ENCODE data around the gene FANCC. TPM values are rescaled to one million over a fixed set of nuclear protein-coding genes. Genes with fewer than 3 reads are reported as not detected.

Gene FANCC
- total and polyA plus RNA-seq, 2 experiments from 2014 or later, result 5.0 to 5.3 TPM

DNA sequence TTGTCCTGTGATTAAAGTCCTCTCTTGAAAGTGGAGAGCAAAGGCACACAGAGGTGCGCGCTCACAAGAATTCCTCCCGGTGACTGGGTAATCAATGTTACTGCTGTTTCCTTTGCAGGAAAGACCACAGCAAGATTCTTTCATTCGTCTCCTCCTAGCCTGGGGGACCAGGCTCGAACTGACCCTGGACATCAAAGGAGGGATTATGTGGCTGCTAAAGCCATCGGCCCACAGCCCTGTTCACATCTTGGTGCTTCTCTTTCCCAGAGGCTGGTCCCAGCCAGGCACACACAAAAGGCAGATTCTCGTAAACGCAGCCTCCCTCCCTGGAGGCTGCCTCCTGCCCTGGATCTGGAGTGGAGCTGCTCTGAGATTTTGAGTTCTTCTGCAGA, 230.9 kb downstream of the FANCC start:
- H3K36me3 ChIP-seq (ENCODE audit: low read depth), result peaks cover 74% of the 10 kb centered on the region
- peaks cover 3% of the 10 kb centered on the region; the same call in 1 of the 2 replicates for H4K20me1 ChIP-seq (ENCODE audit: insufficient read depth)
- H3K79me2 ChIP-seq (ENCODE audit: insufficient read depth), result peaks cover 83% of the 10 kb centered on the region
- TF ChIP-seq EZH2 (IDR thresholded peaks at IDR 0.05; ENCODE audit: insufficient read depth, poor library complexity, severe bottlenecking) (no peak), EZH2phosphoT487 (IDR thresholded peaks at IDR 0.05; ENCODE audit: insufficient read depth, low read depth) (no peak)
- no peak overlapping the region for H3K4me2 ChIP-seq (ENCODE audit: unreplicated experiment)
- peaks cover 27% of the 10 kb centered on the region for H3K4me1 ChIP-seq (ENCODE audit: insufficient read depth)
- H3K9me2 ChIP-seq (ENCODE audit: insufficient read depth), result no peaks in the 10 kb centered on the region
- no peaks in the 10 kb centered on the region for H3K9me3 ChIP-seq (ENCODE audit: low read depth)
- H3K9ac ChIP-seq, result no peak overlapping the region
- H3K27me3 ChIP-seq (replicated peaks; ENCODE audit: insufficient read depth), result no peaks in the 10 kb centered on the region
- H2AFZ ChIP-seq, result no peak overlapping the region
- H3K27ac ChIP-seq, result no peak overlapping the region
- H3K4me3 ChIP-seq, result no peak overlapping the region
- in situ Hi-C loops (cut with MboI), result no loop called here
- H3F3A ChIP-seq (ENCODE audit: insufficient read depth), result peaks cover 52% of the 10 kb centered on the region
- WGBS, 2 experiments (ENCODE audit: low coverage in 1 of 2, low lambda C conversion rate in 2 of 2, missing lambda C conversion rate in 2 of 2), result 83 to 88% methylated on average over 8 of the region's 8 CpGs
- DNase-seq, result no peak

DNA sequence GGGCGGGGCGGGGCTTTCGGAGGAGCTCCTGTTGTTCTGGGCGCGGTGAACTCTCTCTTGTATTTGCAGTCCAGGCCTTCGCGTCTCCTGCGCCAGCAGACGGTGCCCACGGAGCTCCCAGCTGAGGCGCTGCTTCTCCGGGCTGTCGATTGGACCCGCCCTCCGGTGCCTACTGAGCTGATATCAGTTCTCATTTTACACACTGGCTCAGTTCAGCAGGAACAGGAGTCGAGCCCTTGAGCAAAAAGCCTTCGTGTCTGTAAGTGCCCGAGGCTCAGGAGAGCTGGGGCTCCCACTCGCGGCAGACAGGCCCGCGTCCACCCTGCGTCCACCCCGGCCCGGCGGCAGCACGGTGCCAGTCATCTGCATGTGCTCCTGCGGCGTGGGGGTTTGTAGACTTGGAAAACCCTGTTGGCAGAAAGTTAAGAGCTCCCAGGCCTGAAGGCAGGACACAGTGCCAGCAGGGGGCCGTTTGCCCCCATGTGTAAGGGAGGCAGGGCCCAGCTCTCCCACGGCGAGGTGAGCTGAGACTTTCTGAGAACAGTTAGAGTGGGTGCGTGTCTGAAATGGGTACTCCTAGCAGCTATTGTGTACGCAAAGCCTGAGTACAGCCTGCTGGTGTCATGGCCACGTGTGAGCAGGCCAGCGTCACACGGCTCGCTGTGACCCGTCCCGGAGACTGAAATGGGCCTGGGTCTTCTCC, 231.5 kb downstream of the FANCC start:
- Histone ChIP-seq H3K4me3 (no peak overlapping the region), H3K9me2 (ENCODE audit: insufficient read depth) (no peaks in the 10 kb centered on the region), H2AFZ (no peak overlapping the region), H4K20me1 (ENCODE audit: insufficient read depth) (peaks cover 3% of the 10 kb centered on the region), H3K9ac (no peak overlapping the region), H3F3A (ENCODE audit: insufficient read depth) (peaks cover 52% of the 10 kb centered on the region), H3K36me3 (ENCODE audit: low read depth) (peaks cover 80% of the 10 kb centered on the region), H3K4me1 (ENCODE audit: insufficient read depth) (peaks cover 22% of the 10 kb centered on the region), H3K27ac (0 out of 2 replicates have a peak overlapping the region, but pooled peaks have one; percentile 10), H3K9me3 (ENCODE audit: low read depth) (no peaks in the 10 kb centered on the region), H3K27me3 (replicated peaks; ENCODE audit: insufficient read depth) (no peaks in the 10 kb centered on the region), H3K79me2 (ENCODE audit: insufficient read depth) (peaks cover 88% of the 10 kb centered on the region), H3K4me2 (ENCODE audit: unreplicated experiment) (no peak overlapping the region)
- WGBS, 2 experiments (ENCODE audit: low coverage in 1 of 2, low lambda C conversion rate in 2 of 2, missing lambda C conversion rate in 2 of 2), result 91 to 92% methylated on average over 39 to 40 of the region's 40 CpGs
- no peak for DNase-seq
- in situ Hi-C loops (cut with MboI), result no loop called here
- TF ChIP-seq EZH2 (IDR thresholded peaks at IDR 0.05; ENCODE audit: insufficient read depth, poor library complexity, severe bottlenecking) (no peak), EZH2phosphoT487 (IDR thresholded peaks at IDR 0.05; ENCODE audit: insufficient read depth, low read depth) (no peak)

DNA sequence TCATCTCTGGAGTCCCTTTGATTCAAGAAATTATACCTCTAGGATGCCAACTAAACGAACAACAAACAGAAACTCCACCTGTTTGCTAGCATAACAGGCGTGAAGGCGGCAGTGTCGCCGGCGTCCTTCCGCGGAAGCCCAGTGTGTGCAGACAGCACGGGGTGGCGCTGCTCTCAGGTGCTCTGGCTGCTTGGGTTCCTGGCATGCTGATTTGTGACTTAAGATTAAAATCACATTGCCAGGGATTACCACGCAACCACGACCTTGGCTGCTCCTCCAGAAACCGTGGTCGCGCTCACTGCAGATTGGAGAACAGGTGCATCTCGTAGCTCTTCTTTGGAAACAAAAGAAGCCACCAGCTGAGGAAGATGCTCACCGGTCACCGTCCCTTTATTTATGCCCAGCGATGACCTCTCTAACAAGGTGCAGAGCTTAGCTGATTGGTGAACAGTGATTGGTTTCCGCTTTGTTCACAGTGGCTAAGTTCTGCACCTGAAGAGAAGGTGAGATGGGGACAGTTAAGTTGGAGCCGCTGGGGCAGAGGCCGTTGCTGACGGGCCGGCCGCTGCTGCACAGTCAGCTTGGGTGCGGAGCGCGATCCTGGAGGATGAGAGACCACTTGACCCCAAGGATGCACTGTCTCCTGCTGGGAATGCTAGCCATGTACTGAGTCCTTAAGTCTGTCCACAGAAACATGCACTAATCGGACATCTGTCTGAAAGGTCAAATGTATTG, 232.3 kb downstream of the FANCC start:
- Histone ChIP-seq H3K4me2 (ENCODE audit: unreplicated experiment) (no peak overlapping the region), H3K9me2 (ENCODE audit: insufficient read depth) (no peaks in the 10 kb centered on the region), H3K36me3 (ENCODE audit: low read depth) (peaks cover 86% of the 10 kb centered on the region), H3K27ac (no peak overlapping the region), H3K9ac (no peak overlapping the region), H4K20me1 (ENCODE audit: insufficient read depth) (peaks cover 8% of the 10 kb centered on the region), H3K9me3 (ENCODE audit: low read depth) (no peaks in the 10 kb centered on the region), H3F3A (ENCODE audit: insufficient read depth) (peaks cover 55% of the 10 kb centered on the region; the same call in 1 of the 2 replicates), H2AFZ (no peak overlapping the region), H3K79me2 (ENCODE audit: insufficient read depth) (peaks cover 96% of the 10 kb centered on the region), H3K4me3 (no peak overlapping the region), H3K27me3 (replicated peaks; ENCODE audit: insufficient read depth) (no peaks in the 10 kb centered on the region), H3K4me1 (ENCODE audit: insufficient read depth) (0 out of 2 replicates have a peak, but pooled peaks cover 14% of the 10 kb centered on the region)
- 96 to 97% methylated on average over 29 of the region's 29 CpGs for WGBS, 2 experiments (ENCODE audit: low coverage in 1 of 2, low lambda C conversion rate in 2 of 2, missing lambda C conversion rate in 2 of 2)
- in situ Hi-C loops (cut with MboI), result no loop called here
- no peak for TF ChIP-seq EZH2phosphoT487 (IDR thresholded peaks at IDR 0.05; ENCODE audit: insufficient read depth, low read depth)
- TF ChIP-seq EZH2 (IDR thresholded peaks at IDR 0.05; ENCODE audit: insufficient read depth, poor library complexity, severe bottlenecking), result no peak
- DNase-seq, result no peak

DNA sequence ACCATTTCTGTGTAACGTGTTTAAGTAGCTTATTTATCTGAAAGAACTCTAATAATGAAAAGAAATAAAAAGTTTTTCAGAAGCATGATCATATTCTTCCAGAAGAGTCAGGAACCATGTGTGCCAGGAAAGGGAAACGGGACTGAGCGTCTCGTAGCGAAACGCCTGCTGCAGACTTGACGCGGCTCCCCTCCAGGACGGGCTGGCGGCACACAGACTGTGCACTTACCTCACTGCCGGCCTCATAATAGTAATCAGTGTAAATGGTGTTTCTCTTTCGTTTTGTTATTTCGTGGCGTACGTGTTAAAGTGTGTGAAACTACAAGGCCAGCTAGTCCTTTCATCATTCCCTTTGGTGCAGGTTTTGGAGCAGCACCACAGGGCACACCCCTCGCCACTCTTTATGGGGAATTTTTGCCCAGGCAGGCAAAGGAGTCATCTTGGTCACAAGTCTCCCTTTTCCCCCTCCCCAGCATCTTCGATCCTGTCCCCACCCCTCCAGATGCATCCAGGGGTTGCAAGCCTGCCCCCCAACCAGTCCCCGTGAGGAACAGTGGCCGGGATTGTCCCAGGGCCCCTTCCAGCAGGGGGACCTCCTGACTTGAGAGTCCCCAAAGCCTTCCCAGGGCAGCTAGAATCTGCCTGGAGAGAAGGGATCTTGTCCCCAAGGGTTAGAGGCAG, 233.1 kb downstream of the FANCC start:
- H3K4me2 ChIP-seq (ENCODE audit: unreplicated experiment), result no peak overlapping the region
- H3K4me1 ChIP-seq (ENCODE audit: insufficient read depth), result 0 out of 2 replicates have a peak, but pooled peaks cover 6% of the 10 kb centered on the region
- H2AFZ ChIP-seq, result no peak overlapping the region
- no peak for DNase-seq
- peaks cover 85% of the 10 kb centered on the region for H3K36me3 ChIP-seq (ENCODE audit: low read depth)
- in situ Hi-C loops (cut with MboI), result no loop called here
- H3F3A ChIP-seq (ENCODE audit: insufficient read depth), result peaks cover 54% of the 10 kb centered on the region; the same call in 1 of the 2 replicates
- no peaks in the 10 kb centered on the region for H3K9me3 ChIP-seq (ENCODE audit: low read depth)
- H3K27ac ChIP-seq, result no peak overlapping the region
- peaks cover 13% of the 10 kb centered on the region for H4K20me1 ChIP-seq (ENCODE audit: insufficient read depth)
- peaks cover 99% of the 10 kb centered on the region for H3K79me2 ChIP-seq (ENCODE audit: insufficient read depth)
- WGBS, 2 experiments (ENCODE audit: low coverage in 1 of 2, low lambda C conversion rate in 2 of 2, missing lambda C conversion rate in 2 of 2), result 92 to 93% methylated on average over 19 of the region's 19 CpGs
- no peak overlapping the region for H3K4me3 ChIP-seq
- TF ChIP-seq EZH2 (IDR thresholded peaks at IDR 0.05; ENCODE audit: insufficient read depth, poor library complexity, severe bottlenecking), result no peak
- TF ChIP-seq EZH2phosphoT487 (IDR thresholded peaks at IDR 0.05; ENCODE audit: insufficient read depth, low read depth), result no peak
- H3K27me3 ChIP-seq (replicated peaks; ENCODE audit: insufficient read depth), result no peaks in the 10 kb centered on the region
- H3K9ac ChIP-seq, result no peak overlapping the region
- no peaks in the 10 kb centered on the region for H3K9me2 ChIP-seq (ENCODE audit: insufficient read depth)
